HG03066 (cell line): ENCODE measurements around the gene DNA2.
"Not testable (repeated sequence)": the region's sequence is repeated elsewhere in the genome, so short reads cannot be mapped to it uniquely, and the experiment has no call there.

Experiments used
- ATAC-seq: cut with Tn5 transposase; IDR thresholded peaks from one replicate; pipeline ENCODE4 v1.9.1; 2021; ENCODE audit warnings: low read depth; ENCODE audit not compliant: unreplicated experiment

DNA2 gene

DNA sequence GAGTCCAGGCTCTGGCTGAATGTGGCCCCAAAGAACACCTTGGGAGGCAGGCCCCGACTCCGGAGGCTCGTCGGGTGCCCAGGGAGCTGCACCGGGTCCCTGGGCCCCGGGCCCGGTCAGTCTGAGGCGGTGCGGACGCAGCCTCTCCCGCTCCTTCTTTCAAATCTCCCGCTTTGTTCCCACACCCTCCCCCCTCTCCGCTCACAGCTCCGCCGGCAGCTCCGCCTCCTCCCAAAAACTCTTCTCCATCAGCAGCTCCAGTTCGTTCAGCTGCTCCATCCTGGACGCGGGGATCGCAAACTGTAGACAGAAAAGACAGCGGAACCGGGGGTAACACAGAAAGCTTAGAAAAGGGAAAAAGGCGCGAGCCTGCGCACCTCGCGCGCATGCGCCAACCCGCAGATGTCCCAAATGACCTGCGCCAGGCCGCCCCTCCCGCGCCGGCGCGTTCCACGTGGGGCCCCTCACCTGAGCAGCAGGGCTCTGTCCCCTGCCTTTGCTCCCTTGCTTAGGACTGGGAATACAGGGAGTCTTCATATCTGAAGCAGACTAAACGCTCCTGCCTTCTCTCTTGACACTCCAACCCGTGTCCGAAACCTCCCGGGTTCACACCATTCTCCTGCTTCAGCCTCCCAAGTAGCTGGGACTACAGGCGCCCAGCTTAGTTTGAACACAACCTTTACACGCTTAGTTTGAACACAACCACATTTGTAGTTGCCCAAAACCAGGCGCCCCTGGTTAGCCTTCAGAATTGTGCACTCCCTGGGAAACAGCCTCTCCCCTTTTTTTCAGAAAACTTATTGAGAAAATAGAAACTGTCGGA lies at the start of gene DNA2:
Gene DNA2, minus strand, starts transcription at position 388 of the 823 bp plus-strand sequence. Its CDS starts 109 bp downstream, at position 279.
- peak; percentile 80 for ATAC-seq

- ATAC-seq: not testable (repeated sequence)
Measured at GRCh38 chr10:68518609-68519008, 46.8 kb upstream of the DNA2 start.

DNA sequence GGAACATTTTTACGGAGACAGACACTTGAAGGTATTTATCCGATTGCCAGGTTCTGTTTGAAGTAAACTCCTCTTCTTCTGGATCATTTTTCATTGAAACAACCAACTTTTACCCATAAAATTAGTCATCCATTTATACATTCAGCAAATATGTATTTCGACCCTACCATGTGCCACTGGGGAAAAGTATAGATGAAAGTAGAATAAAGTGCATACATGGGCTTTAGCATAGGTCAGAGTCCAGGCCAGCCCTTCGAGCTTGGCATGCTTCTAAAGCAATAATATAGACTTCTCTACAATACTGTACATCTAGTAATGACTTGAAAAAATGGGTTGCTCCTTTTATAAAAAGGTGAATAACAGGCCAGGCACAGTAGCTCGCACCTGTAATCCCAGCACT lies 45.4 kb upstream of the DNA2 start:
- no peak for ATAC-seq

DNA sequence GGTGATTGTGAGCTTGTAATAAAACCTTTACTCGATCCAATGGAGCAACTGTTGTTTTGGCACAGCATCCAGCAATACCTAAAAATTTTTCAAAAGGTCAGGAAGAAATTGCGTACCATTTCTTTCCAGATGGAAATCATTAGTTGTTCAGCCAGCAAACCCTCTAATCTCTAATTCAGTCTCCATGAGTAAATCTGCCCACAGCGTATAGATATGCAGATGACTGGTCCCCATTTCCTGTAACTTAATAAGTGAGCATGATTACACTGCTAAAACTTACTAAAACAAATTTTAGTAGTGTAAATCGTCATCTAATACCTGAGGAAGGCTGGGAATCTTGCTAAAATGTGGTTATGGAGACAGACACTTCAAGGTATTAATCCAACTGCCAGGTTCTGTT lies 45.0 kb upstream of the DNA2 start:
- no peak for ATAC-seq

DNA sequence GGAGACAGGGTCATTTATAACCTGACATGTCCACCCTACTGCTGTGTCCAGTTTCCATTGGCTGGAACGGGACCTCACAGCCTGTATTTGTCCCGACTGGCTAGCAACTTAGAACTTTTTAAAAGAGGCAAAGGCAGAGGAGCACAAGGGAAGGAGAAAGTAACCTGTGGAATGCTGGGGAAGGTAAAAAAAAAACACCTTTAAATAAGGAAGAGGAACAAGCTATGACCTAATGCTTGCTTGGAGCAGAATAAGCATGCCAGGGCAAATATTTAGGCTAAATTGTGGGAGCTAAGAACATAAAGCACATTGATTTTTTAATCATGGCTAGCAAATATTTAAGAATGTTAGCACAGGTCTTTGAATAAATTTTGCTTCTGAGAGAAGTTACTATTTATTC lies 44.4 kb upstream of the DNA2 start:
- ATAC-seq: not testable (repeated sequence)

GRCh38 chr10:68508090-68508489 lies 36.3 kb upstream of the DNA2 start:
- no peak for ATAC-seq

DNA sequence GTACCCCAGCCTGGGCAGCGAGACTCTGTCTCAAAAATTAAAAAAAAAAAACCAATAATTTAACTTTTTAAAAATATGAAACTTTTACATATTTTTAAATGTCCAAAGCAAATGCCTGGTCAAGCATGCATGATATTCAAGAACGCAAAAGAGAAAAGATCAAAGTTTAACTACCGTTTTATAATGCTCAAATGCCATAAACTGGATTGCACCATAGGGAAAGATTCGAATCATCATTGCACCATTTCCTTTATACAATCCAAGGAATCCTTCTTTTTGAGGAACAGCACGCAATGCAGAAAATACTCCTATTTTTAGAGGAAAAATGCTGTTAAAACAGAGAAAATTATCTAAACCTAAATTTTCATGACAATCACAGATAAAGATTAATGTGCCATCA lies 34.6 kb upstream of the DNA2 start:
- ATAC-seq: no peak

GRCh38 chr10:68502846-68503245 lies 31.1 kb upstream of the DNA2 start:
- ATAC-seq: no peak

DNA sequence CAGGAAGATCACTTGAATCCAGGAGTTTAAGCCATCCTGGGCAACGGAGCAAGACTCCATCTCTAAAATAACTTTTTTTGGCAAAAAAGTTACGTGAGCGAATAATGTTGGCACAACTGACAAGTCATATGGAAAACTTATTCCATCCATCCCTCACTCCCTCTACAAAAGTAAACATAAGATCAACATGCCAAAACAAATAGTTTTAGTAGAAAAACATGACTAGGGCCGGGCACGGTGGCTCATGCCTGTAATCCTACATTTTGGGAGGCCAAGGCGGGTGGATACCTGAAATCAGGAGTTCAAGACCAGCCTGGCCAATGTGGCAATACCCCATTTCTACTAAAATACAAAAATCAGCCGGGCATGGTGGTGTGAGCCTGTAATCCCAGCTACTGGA lies 29.9 kb upstream of the DNA2 start:
- no peak for ATAC-seq

DNA sequence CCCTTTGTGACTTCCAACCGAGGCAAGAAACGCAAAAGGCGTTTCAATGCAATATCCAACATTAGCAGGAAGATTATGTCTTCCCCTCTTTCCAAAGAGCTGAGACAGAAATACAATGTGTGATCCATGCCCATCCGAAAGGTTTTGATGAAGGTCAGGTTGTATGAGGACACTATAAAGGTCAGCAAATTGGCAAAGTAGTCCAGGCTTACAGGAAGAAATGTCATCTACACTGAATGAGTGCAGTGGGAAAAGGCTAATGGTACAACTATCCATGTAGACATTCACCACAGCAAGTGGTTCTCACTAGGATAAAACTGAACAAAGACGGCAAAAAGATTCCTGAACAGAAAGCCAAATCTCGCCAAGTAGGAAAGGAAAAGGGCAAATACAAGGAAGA lies 27.8 kb upstream of the DNA2 start:
- ATAC-seq: no peak

GRCh38 chr10:68496072-68496471 lies 24.3 kb upstream of the DNA2 start:
- ATAC-seq: no peak

DNA sequence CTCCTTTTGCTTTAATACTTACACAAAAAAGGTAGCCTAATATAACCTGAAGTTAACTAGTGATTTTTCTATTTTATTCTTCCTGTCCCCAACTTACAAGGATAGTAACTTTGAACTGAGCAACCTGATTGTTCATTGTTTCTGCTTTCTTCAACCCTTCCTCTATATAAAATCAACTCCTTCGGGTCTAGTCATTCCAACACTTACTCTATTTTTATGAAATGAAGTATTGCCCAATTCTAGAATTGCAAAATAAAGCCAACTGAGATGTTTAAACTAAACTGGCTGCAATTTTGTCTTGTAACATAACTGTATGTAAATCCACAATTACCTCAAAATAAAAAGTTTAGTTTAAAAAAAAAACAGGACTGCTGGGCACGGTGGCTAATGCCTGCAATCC lies 20.3 kb upstream of the DNA2 start:
- ATAC-seq: no peak

- ATAC-seq: no peak
Measured at GRCh38 chr10:68489919-68490318, 18.1 kb upstream of the DNA2 start.

- ATAC-seq: no peak
Measured at GRCh38 chr10:68474021-68474420, 2.2 kb upstream of the DNA2 start.

GRCh38 chr10:68471063-68471585 lies 649 bp downstream of the DNA2 start:
- ATAC-seq: peak; percentile 8

- no peak for ATAC-seq
Measured at GRCh38 chr10:68470300-68470699, 1.5 kb downstream of the DNA2 start.

DNA sequence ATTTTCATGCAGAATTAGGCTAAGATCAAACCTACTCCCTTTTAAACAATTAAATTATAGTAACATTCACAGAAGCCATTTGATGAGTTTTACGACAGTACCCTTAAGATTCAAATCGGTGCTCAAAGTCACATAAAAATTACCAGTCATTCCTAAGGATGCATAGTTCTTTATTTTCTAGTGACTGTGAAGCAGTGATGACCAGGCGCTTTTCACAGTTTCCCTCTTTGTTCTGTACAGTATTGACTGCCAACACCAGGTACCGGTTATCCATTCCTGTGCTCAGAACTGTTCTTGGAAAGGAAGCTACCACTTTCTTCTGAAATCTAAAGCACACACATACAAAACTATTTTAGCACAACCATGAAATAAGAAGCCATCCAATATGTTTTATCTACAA lies 1.9 kb downstream of the DNA2 start:
- ATAC-seq: no peak

DNA sequence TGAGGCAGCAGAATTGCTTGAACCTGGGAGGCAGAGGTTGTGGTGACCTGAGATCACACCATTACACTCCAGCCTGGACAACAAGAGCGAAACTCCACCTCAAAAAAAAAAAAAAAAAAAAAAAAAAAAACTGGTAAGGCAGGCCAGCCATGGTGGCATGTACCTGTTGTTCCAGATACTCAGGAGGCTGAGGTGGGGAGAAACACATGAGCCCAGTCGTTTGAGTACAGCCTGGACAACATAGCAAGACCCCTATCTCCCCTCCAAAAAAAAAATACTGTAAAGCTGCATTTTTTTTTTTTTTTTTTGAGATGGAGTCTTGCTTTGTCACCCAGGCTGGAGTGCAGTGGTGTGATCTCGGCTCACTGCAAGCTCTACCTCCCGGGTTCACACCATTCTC lies 7.0 kb downstream of the DNA2 start:
- not testable (repeated sequence) for ATAC-seq

DNA sequence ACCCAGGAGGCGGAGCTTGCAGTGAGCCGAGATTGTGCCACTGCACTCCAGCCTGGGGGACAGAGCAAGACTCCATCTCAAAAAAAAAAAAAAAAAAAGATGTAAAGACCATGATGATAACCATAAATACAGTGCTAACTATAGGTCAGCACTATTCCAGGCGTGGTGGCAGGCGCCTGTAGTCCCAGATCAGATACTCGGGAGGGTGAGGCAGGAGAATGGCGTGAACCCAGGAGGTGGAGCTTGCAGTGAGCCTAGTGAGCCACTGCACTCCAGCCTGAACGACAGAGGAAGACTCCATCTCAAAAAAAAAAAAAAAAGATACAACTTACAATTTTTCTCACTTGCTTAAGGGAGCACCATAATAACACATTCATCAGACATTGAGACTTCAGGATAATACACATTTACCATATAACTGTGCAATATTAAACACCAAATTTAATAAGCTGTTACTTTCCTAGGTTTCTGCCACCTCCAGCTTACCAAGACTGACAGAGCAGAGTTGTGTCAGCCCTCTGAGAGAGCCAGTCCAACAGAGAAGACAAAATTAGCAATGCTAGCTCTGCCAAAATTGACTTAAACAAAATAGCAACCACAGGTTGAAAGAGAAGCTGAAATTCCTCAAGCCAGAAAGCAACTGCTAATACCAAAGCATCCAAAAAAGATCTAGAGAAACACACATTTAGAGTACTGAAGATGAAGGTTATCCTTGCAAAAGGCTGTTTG lies 8.2 kb downstream of the DNA2 start:
- no peak for ATAC-seq

- ATAC-seq: no peak
Measured at GRCh38 chr10:68462536-68462935, 9.2 kb downstream of the DNA2 start.

- no peak for ATAC-seq
Measured at GRCh38 chr10:68461032-68461431, 10.7 kb downstream of the DNA2 start.

DNA sequence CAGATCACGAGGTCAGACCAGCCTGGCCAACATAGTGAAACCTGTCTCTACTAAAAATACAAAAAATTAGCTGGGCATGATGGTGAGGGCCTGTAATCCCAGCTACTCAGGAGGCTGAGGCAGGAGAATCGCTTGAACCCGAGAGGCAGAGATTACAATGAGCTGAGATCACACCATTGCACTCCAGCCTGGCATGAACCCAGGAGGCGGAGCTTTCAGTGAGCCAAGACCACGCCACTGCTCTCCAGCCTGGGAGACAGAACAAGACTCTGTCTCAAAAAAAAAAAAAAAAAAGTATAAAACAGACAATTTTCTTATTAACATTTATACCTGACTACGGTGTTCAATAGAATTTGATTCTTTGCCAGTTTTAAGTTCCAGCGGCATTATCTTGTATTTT lies 22.1 kb downstream of the DNA2 start:
- not testable (repeated sequence) for ATAC-seq
